PFSK-1 (cell line): ENCODE results near the gene SH3RF1.

Experiments used
- POLR2AphosphoS5 ChIP-seq: IDR thresholded peaks from 2 replicates; pipeline ENCODE4 v1.6.1; 2012; ENCODE audit warnings: low read depth, mild to moderate bottlenecking, control low read depth, low read length, moderate library complexity
- SIN3A ChIP-seq: IDR thresholded peaks from 2 replicates; pipeline ENCODE4 v1.6.1; 2012; ENCODE audit warnings: mild to moderate bottlenecking, low read length, moderate library complexity, borderline replicate concordance; ENCODE audit not compliant: insufficient read depth
- TF ChIP-seq, protein P1 (sequence below), 2 experiments: IDR thresholded peaks; 2 replicates each; pipeline versions ENCODE4 v1.6.1 to v1.8.0; 2011 to 2012; ENCODE audit warnings: low read depth in 2 of 2, low read length in 2 of 2, control low read depth in 1 of 2, inconsistent platforms in 1 of 2, mild to moderate bottlenecking in 1 of 2, moderate library complexity in 1 of 2; ENCODE audit not compliant: insufficient read depth in 1 of 2

DNA sequence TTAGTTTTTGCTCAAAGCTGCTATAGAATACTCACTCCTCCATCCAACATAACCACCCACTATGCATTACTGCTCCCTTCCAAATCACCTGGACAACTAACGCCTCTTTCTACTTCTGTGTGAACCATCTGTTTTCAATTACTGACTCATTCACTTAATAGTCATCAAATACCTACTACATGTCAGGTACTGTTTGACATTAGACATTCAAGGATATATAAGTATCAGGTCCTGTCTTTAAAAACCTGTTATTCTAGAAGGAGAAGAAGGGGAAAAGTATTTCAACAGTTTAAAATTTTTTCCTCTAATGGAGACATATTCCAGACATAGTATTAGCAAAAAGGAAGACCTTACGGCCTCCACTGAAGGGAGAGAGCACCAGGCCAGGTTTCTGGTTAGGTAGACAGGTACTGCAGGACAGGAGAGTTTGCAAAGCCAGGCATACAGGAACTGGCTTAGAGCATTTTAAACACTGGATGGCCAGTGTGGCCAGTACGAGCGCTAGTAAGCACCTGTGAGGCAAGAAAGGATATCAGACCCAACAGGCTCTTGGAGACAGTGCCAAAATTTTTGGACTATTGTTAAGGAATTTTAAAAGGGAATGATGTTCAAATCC is 39.0 kb downstream of the SH3RF1 start:
- no peak for TF ChIP-seq POLR2AphosphoS5
- TF ChIP-seq, protein P1, sequence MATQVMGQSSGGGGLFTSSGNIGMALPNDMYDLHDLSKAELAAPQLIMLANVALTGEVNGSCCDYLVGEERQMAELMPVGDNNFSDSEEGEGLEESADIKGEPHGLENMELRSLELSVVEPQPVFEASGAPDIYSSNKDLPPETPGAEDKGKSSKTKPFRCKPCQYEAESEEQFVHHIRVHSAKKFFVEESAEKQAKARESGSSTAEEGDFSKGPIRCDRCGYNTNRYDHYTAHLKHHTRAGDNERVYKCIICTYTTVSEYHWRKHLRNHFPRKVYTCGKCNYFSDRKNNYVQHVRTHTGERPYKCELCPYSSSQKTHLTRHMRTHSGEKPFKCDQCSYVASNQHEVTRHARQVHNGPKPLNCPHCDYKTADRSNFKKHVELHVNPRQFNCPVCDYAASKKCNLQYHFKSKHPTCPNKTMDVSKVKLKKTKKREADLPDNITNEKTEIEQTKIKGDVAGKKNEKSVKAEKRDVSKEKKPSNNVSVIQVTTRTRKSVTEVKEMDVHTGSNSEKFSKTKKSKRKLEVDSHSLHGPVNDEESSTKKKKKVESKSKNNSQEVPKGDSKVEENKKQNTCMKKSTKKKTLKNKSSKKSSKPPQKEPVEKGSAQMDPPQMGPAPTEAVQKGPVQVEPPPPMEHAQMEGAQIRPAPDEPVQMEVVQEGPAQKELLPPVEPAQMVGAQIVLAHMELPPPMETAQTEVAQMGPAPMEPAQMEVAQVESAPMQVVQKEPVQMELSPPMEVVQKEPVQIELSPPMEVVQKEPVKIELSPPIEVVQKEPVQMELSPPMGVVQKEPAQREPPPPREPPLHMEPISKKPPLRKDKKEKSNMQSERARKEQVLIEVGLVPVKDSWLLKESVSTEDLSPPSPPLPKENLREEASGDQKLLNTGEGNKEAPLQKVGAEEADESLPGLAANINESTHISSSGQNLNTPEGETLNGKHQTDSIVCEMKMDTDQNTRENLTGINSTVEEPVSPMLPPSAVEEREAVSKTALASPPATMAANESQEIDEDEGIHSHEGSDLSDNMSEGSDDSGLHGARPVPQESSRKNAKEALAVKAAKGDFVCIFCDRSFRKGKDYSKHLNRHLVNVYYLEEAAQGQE (IDR thresholded peaks at IDR 0.05; ENCODE audit: insufficient read depth in 1 of 2, low read depth in 2 of 2, low read length in 2 of 2): no peak
- TF ChIP-seq SIN3A: no peak
